ENCODE data around the gene SPG11. TPM values are rescaled to one million over a fixed set of nuclear protein-coding genes. Genes with fewer than 3 reads are reported as not detected.
"Not testable (repeated sequence)": the region's sequence is repeated elsewhere in the genome, so short reads cannot be mapped to it uniquely, and the experiment has no call there.

The SPG11 gene
- total RNA-seq, 1 donor, result 73.8 TPM

- no peak for DNase-seq (ENCODE audit: low read depth in 2 of 3, low spot score in 2 of 3)
Observed at GRCh38 chr15:44676676-44677075, 13.2 kb upstream of the SPG11 start.

- DNase-seq (ENCODE audit: low read depth in 2 of 3, low spot score in 2 of 3), result no peak
Observed at GRCh38 chr15:44675911-44676310, 12.4 kb upstream of the SPG11 start.

GRCh38 chr15:44673639-44674038 lies 10.2 kb upstream of the SPG11 start:
- no peak for DNase-seq (ENCODE audit: low read depth in 2 of 3, low spot score in 2 of 3)

- no peak for DNase-seq (ENCODE audit: low read depth in 2 of 3, low spot score in 2 of 3)
Observed at GRCh38 chr15:44670087-44670950, 6.9 kb upstream of the SPG11 start.

- DNase-seq (ENCODE audit: low read depth in 2 of 3, low spot score in 2 of 3), result peak in 1 of 3 donors; percentile 69
Observed at GRCh38 chr15:44668921-44669320, 5.5 kb upstream of the SPG11 start.

- no peak for DNase-seq (ENCODE audit: low read depth in 2 of 3, low spot score in 2 of 3)
Observed at GRCh38 chr15:44667039-44667360, 3.5 kb upstream of the SPG11 start.

GRCh38 chr15:44666210-44667038 lies 3.0 kb upstream of the SPG11 start:
- DNase-seq (ENCODE audit: low read depth in 2 of 3, low spot score in 2 of 3), result peak in 1 of 3 donors; percentile 46

- DNase-seq (ENCODE audit: low read depth in 2 of 3, low spot score in 2 of 3), result peak; percentile 62 to 87 (median 82)
Observed at GRCh38 chr15:44662478-44663409, 718 bp downstream of the SPG11 start.

- DNase-seq (ENCODE audit: low read depth in 2 of 3, low spot score in 2 of 3), result no peak
Observed at GRCh38 chr15:44661576-44661975, 1.9 kb downstream of the SPG11 start.

- no peak for DNase-seq (ENCODE audit: low read depth in 2 of 3, low spot score in 2 of 3)
Observed at GRCh38 chr15:44659056-44659455, 4.4 kb downstream of the SPG11 start.

- DNase-seq (ENCODE audit: low read depth in 2 of 3, low spot score in 2 of 3), result no peak
Observed at GRCh38 chr15:44657378-44657777, 6.1 kb downstream of the SPG11 start.

- no peak for DNase-seq (ENCODE audit: low read depth in 2 of 3, low spot score in 2 of 3)
Observed at GRCh38 chr15:44656913-44657312, 6.5 kb downstream of the SPG11 start.

GRCh38 chr15:44656298-44656697 lies 7.2 kb downstream of the SPG11 start:
- no peak for DNase-seq (ENCODE audit: low read depth in 2 of 3, low spot score in 2 of 3)

GRCh38 chr15:44654858-44655257 lies 8.6 kb downstream of the SPG11 start:
- DNase-seq (ENCODE audit: low read depth in 2 of 3, low spot score in 2 of 3), result no peak

- no peak for DNase-seq (ENCODE audit: low read depth in 2 of 3, low spot score in 2 of 3)
Observed at GRCh38 chr15:44647637-44648036, 15.8 kb downstream of the SPG11 start.

- DNase-seq (ENCODE audit: low read depth in 2 of 3, low spot score in 2 of 3), result no peak
Observed at GRCh38 chr15:44647036-44647435, 16.4 kb downstream of the SPG11 start.

GRCh38 chr15:44646460-44646859 lies 17.0 kb downstream of the SPG11 start:
- DNase-seq (ENCODE audit: low read depth in 2 of 3, low spot score in 2 of 3), result no peak

- DNase-seq (ENCODE audit: low read depth in 2 of 3, low spot score in 2 of 3), result no peak
Observed at GRCh38 chr15:44641651-44642050, 21.8 kb downstream of the SPG11 start.

GRCh38 chr15:44636976-44637375 lies 26.5 kb downstream of the SPG11 start:
- DNase-seq (ENCODE audit: low read depth in 2 of 3, low spot score in 2 of 3), result peak in 1 of 3 donors; percentile 17

- DNase-seq (ENCODE audit: low read depth in 2 of 3, low spot score in 2 of 3), result no peak
Observed at GRCh38 chr15:44633603-44634002, 29.9 kb downstream of the SPG11 start.

- not testable (repeated sequence) for DNase-seq (ENCODE audit: low read depth in 2 of 3, low spot score in 2 of 3)
Observed at GRCh38 chr15:44625286-44625685, 38.2 kb downstream of the SPG11 start.

Data from hematopoietic multipotent progenitor cell (in vitro differentiated cells).